Caco-2 (cell line): ENCODE measurements around the gene PGLYRP4. TPM values are rescaled to one million over a fixed set of nuclear protein-coding genes. Genes with fewer than 3 reads are reported as not detected.

Experiments used
- BruUV-seq: library from RNA; stranded (reverse); fragments of 400-500 nt; replicated peaks from 2 replicates; lab custom pipeline; 2021; lab: Mats Ljungman, UMichigan
- CTCF ChIA-PET: fragments of 300-600 bp; sonication (Branson Sonifier 250); formaldehyde crosslinking; loops from one replicate; lab custom pipeline; 2022; ENCODE audit warnings: antibody characterized with exemption; lab: Charles Lee
- POLR2A ChIA-PET: fragments of 300-600 bp; sonication (Branson Sonifier 250); formaldehyde crosslinking; loops from one replicate; lab custom pipeline; 2022; ENCODE audit warnings: antibody characterized with exemption; lab: Charles Lee
- DNase-seq, 2 experiments: peaks; one replicate each; pipeline versions ENCODE4 v3.0.0 to v3.0.0-alpha.2; 2020 to 2022
- H3K27me3 ChIP-seq: replicated peaks from 2 replicates; pipeline ENCODE4 v1.6.0; 2011; ENCODE audit warnings: low read length; ENCODE audit not compliant: control insufficient read depth, insufficient read depth
- H3K36me3 ChIP-seq: 2 replicates; pipeline ENCODE4 v1.5.1; 2011; ENCODE audit warnings: low read length; ENCODE audit not compliant: control insufficient read depth, insufficient read depth
- H3K4me1 ChIP-seq: fragments of 250-450 bp; sonication (Bioruptor Pico); 2 replicates; pipeline ENCODE4 v1.5.1; 2020; ENCODE audit warnings: mild to moderate bottlenecking
- H3K4me3 ChIP-seq: 2 replicates; pipeline ENCODE4 v1.5.1; 2011; ENCODE audit warnings: low read depth, mild to moderate bottlenecking, control low read depth, low read length
- H3K9me3 ChIP-seq: fragments of 250-450 bp; sonication (Bioruptor Pico); 2 replicates; pipeline ENCODE4 v1.5.1; 2020; ENCODE audit warnings: mild to moderate bottlenecking, moderate library complexity
- H3K27ac Mint-ChIP-seq: one replicate; pipeline ENCODE4 v1.8.0; 2022; ENCODE audit warnings: mixed read lengths; ENCODE audit not compliant: unreplicated experiment
- H3K27me3 Mint-ChIP-seq: one replicate; pipeline ENCODE4 v1.8.0; 2022; ENCODE audit warnings: mixed read lengths; ENCODE audit not compliant: insufficient read depth, unreplicated experiment
- H3K36me3 Mint-ChIP-seq: one replicate; pipeline ENCODE4 v1.8.0; 2022; ENCODE audit warnings: mild to moderate bottlenecking, mixed read lengths; ENCODE audit not compliant: insufficient read depth, unreplicated experiment
- H3K4me1 Mint-ChIP-seq: one replicate; pipeline ENCODE4 v1.8.0; 2022; ENCODE audit warnings: low read depth, mixed read lengths; ENCODE audit not compliant: unreplicated experiment
- H3K4me3 Mint-ChIP-seq: one replicate; pipeline ENCODE4 v1.8.0; 2022; ENCODE audit warnings: mild to moderate bottlenecking, moderate library complexity, mixed read lengths; ENCODE audit not compliant: unreplicated experiment
- H3K9me3 Mint-ChIP-seq: one replicate; pipeline ENCODE4 v1.8.0; 2022; ENCODE audit warnings: mixed read lengths; ENCODE audit not compliant: unreplicated experiment
- intact Hi-C: fragments of 100-400 bp; cut with micrococcal nuclease; formaldehyde crosslinking; loops from one replicate; pipeline ENCODE4 v1.10.0; 2022; ENCODE audit not compliant: unreplicated experiment
- total RNA-seq: library from RNA; stranded (reverse); gene quantifications from 2 replicates; pipeline ENCODE4 v1.2.3, GENCODE V29; 2022
- TF ChIP-seq, protein P1 (sequence below), 2 experiments: fragments of 200-600 bp in 1 of 2; IDR thresholded peaks; 1 replicate in 1 of 2; 2 replicates in 1 of 2; pipeline versions ENCODE4 v1.5.1 to v1.8.0; 2011 to 2022; ENCODE audit warnings: antibody characterized with exemption in 1 of 2, control low read depth in 1 of 2, inconsistent platforms in 1 of 2, low read depth in 1 of 2, low read length in 1 of 2, mild to moderate bottlenecking in 1 of 2, moderate library complexity in 1 of 2; ENCODE audit not compliant: insufficient read depth in 1 of 2, severe bottlenecking in 1 of 2, unreplicated experiment in 1 of 2

The PGLYRP4 gene
- total RNA-seq, 1 experiment from 2014 or later = not detected

GRCh38 chr1:153366261-153366660, 17.6 kb upstream of the PGLYRP4 start:
- no peak for DNase-seq
- H3K36me3 ChIP-seq = no peaks in the 10 kb centered on the region
- no TSS peak for BruUV-seq
- ChIA-PET POLR2A (no interaction called here), CTCF (interaction anchor here (0.7 kb wide), 1 partner anchor 22 kb away, joined by 3 read pairs; no protein-coding TSS in a partner anchor)
- H3K36me3 Mint-ChIP-seq = no peaks in the 10 kb centered on the region
- H3K4me1 Mint-ChIP-seq = peaks cover 6% of the 10 kb centered on the region
- intact Hi-C loops = no loop called here
- H3K4me3 Mint-ChIP-seq = no peak overlapping the region
- peaks cover 28% of the 10 kb centered on the region for H3K4me1 ChIP-seq
- H3K27me3 ChIP-seq = no peaks in the 10 kb centered on the region
- H3K27me3 Mint-ChIP-seq = no peaks in the 10 kb centered on the region
- H3K4me3 ChIP-seq = no peak overlapping the region
- no peaks in the 10 kb centered on the region for H3K9me3 Mint-ChIP-seq
- H3K27ac Mint-ChIP-seq = no peak overlapping the region
- H3K9me3 ChIP-seq = no peaks in the 10 kb centered on the region
- TF ChIP-seq, protein P1, sequence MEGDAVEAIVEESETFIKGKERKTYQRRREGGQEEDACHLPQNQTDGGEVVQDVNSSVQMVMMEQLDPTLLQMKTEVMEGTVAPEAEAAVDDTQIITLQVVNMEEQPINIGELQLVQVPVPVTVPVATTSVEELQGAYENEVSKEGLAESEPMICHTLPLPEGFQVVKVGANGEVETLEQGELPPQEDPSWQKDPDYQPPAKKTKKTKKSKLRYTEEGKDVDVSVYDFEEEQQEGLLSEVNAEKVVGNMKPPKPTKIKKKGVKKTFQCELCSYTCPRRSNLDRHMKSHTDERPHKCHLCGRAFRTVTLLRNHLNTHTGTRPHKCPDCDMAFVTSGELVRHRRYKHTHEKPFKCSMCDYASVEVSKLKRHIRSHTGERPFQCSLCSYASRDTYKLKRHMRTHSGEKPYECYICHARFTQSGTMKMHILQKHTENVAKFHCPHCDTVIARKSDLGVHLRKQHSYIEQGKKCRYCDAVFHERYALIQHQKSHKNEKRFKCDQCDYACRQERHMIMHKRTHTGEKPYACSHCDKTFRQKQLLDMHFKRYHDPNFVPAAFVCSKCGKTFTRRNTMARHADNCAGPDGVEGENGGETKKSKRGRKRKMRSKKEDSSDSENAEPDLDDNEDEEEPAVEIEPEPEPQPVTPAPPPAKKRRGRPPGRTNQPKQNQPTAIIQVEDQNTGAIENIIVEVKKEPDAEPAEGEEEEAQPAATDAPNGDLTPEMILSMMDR (IDR thresholded peaks at IDR 0.05; ENCODE audit: insufficient read depth in 1 of 2, low read depth in 1 of 2, low read length in 1 of 2, severe bottlenecking in 1 of 2, unreplicated experiment in 1 of 2) = no peak

DNA sequence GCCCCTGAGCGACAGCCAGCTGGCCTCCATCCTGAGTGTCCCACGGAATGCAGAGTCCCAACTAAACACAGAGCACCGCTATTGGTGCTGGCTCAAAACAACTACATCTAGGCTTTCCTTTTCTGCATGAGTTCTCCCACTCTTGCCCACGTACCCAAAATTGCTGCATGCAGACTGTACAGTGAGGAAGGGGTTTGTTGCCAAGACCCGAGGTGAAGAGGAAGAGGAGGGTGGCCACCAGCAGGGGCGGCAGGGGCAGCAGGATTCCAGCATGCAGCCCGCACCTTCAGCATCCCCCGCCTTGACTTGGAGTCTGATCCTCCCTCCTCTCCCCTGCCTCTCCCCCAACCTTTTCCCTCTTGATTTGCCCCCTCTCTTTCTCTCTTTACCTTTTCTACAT, 17.1 kb upstream of the PGLYRP4 start:
- BruUV-seq = no TSS peak
- intact Hi-C loops = no loop called here
- CTCF ChIA-PET = interaction anchor here (0.7 kb wide), 1 partner anchor 22 kb away, joined by 3 read pairs; no protein-coding TSS in a partner anchor
- no peak for DNase-seq
- H3K27me3 Mint-ChIP-seq = no peaks in the 10 kb centered on the region
- Histone ChIP-seq H3K9me3 (no peaks in the 10 kb centered on the region), H3K4me1 (peaks cover 28% of the 10 kb centered on the region), H3K36me3 (no peaks in the 10 kb centered on the region), H3K4me3 (no peak overlapping the region), H3K27me3 (no peaks in the 10 kb centered on the region)
- POLR2A ChIA-PET = no interaction called here
- H3K36me3 Mint-ChIP-seq = no peaks in the 10 kb centered on the region
- no peak overlapping the region for H3K4me3 Mint-ChIP-seq
- H3K4me1 Mint-ChIP-seq = peaks cover 6% of the 10 kb centered on the region
- no peak overlapping the region for H3K27ac Mint-ChIP-seq
- H3K9me3 Mint-ChIP-seq = no peaks in the 10 kb centered on the region
- TF ChIP-seq, protein P1 (IDR thresholded peaks at IDR 0.05; ENCODE audit: insufficient read depth in 1 of 2, low read depth in 1 of 2, low read length in 1 of 2, severe bottlenecking in 1 of 2, unreplicated experiment in 1 of 2) = no peak

- POLR2A ChIA-PET = no interaction called here
- peaks cover 6% of the 10 kb centered on the region for H3K4me1 Mint-ChIP-seq
- DNase-seq = no peak
- CTCF ChIA-PET = no interaction called here
- intact Hi-C loops = no loop called here
- no peak overlapping the region for H3K27ac Mint-ChIP-seq
- Histone ChIP-seq H3K4me3 (no peak overlapping the region), H3K27me3 (no peaks in the 10 kb centered on the region), H3K4me1 (peaks cover 28% of the 10 kb centered on the region), H3K36me3 (no peaks in the 10 kb centered on the region), H3K9me3 (no peaks in the 10 kb centered on the region)
- no TSS peak for BruUV-seq
- H3K4me3 Mint-ChIP-seq = no peak overlapping the region
- no peaks in the 10 kb centered on the region for H3K36me3 Mint-ChIP-seq
- TF ChIP-seq, protein P1 (IDR thresholded peaks at IDR 0.05; ENCODE audit: insufficient read depth in 1 of 2, low read depth in 1 of 2, low read length in 1 of 2, severe bottlenecking in 1 of 2, unreplicated experiment in 1 of 2) = no peak
- H3K9me3 Mint-ChIP-seq = no peaks in the 10 kb centered on the region
- no peaks in the 10 kb centered on the region for H3K27me3 Mint-ChIP-seq
These were observed 16.4 kb upstream of the PGLYRP4 start for GRCh38 chr1:153364766-153365666.
